ENCODE results near the gene HGF. TPM values are rescaled to one million over a fixed set of nuclear protein-coding genes. Genes with fewer than 3 reads are reported as not detected.

HGF gene
- total and polyA plus RNA-seq, 2 donors (not counting 1 experiment from before 2014, with no cell fraction given): 0.25 TPM; not detected in 1

DNA sequence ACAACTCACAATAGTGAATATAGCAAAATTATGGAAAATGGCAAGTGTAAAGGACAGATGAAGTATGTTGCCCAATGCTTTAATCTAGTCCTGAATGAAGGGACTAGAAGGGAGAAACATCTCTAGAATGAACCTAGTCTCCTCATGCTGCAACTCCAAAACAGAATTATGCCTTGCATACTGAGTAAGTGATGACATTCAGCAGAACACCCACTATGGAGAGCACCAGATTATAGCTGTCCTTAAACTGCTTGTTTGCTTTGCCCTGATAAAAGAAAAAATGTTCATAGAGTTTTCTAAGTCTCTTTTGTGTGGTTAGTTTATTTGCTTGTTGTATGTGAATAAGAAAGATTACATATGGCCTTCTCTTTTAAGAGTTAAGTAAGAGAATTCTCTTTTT lies 7.8 kb upstream of the HGF start:
- no peak overlapping the region for H2AFZ ChIP-seq (ENCODE audit: insufficient read depth, low read depth, low read length, poor library complexity, severe bottlenecking)
- intact Hi-C loops (cut with micrococcal nuclease): no loop called here
- Mint-ChIP-seq H3K27me3 (no peaks in the 10 kb centered on the region), H3K4me1 (no peaks in the 10 kb centered on the region), H3K4me3 (no peak overlapping the region), H3K9me3 (ENCODE audit: insufficient read depth) (no peaks in the 10 kb centered on the region), H3K27ac (no peak overlapping the region)
- H3K36me3 ChIP-seq (replicated peaks in 1 of 2; ENCODE audit: control extremely low read depth in 1 of 2, control insufficient read depth in 1 of 2, extremely low read depth in 1 of 2, insufficient read depth in 2 of 2, low read length in 1 of 2): no peaks in the 10 kb centered on the region
- H3K4me2 ChIP-seq (replicated peaks; ENCODE audit: low read depth, low read length, poor library complexity, severe bottlenecking): no peak overlapping the region
- DNase-seq (no peak), ATAC-seq (ENCODE audit: low read depth) (no peak)
- H3K27me3 ChIP-seq (replicated peaks in 1 of 4; ENCODE audit: control extremely low read depth in 1 of 4, control insufficient read depth in 3 of 4, insufficient read depth in 4 of 4, low read length in 3 of 4): no peaks in the 10 kb centered on the region
- ChIA-PET CTCF (no interaction called here), POLR2A (no interaction called here)
- no peaks in the 10 kb centered on the region for H3K9me3 ChIP-seq (ENCODE audit: control extremely low read depth in 1 of 3, control insufficient read depth in 2 of 3, insufficient read depth in 1 of 3, low read length in 2 of 3)
- no peak overlapping the region for H3K4me3 ChIP-seq (ENCODE audit: control extremely low read depth in 1 of 5, extremely low read depth in 1 of 5, insufficient read depth in 1 of 5, low read depth in 2 of 5, low read length in 4 of 5)
- no peak for TF ChIP-seq CTCF (IDR thresholded peaks at IDR 0.05)
- TF ChIP-seq EZH2 (IDR thresholded peaks at IDR 0.05; ENCODE audit: borderline replicate concordance, insufficient read depth, low read depth, low read length, poor library complexity, severe bottlenecking): no peak
- no peak overlapping the region for H3K9ac ChIP-seq (ENCODE audit: low read length)
- H3K27ac ChIP-seq (ENCODE audit: low read length in 2 of 2): no peak overlapping the region
- no peaks in the 10 kb centered on the region for H3K4me1 ChIP-seq (ENCODE audit: control insufficient read depth in 2 of 2, insufficient read depth in 2 of 2, low read length in 2 of 2)
- H4K20me1 ChIP-seq (ENCODE audit: control insufficient read depth, insufficient read depth, low read length, poor library complexity, severe bottlenecking): no peaks in the 10 kb centered on the region
- no peaks in the 10 kb centered on the region for H3K79me2 ChIP-seq (ENCODE audit: control insufficient read depth, insufficient read depth, low read length)

GRCh38 chr7:81776948-81777630 lies 7.2 kb upstream of the HGF start:
- H2AFZ ChIP-seq (ENCODE audit: insufficient read depth, low read depth, low read length, poor library complexity, severe bottlenecking): no peak overlapping the region
- intact Hi-C loops (cut with micrococcal nuclease): no loop called here
- H3K9me3 Mint-ChIP-seq (ENCODE audit: insufficient read depth): no peaks in the 10 kb centered on the region
- no peak overlapping the region for H3K27ac Mint-ChIP-seq
- no peaks in the 10 kb centered on the region for H3K27me3 Mint-ChIP-seq
- H3K27ac ChIP-seq (ENCODE audit: low read length in 2 of 2): no peak overlapping the region
- ATAC-seq (ENCODE audit: low read depth) (no peak), DNase-seq (no peak)
- H3K4me1 Mint-ChIP-seq: no peaks in the 10 kb centered on the region
- H3K4me3 Mint-ChIP-seq: no peak overlapping the region
- no peak for TF ChIP-seq EZH2 (IDR thresholded peaks at IDR 0.05; ENCODE audit: borderline replicate concordance, insufficient read depth, low read depth, low read length, poor library complexity, severe bottlenecking)
- no peaks in the 10 kb centered on the region for H3K36me3 ChIP-seq (replicated peaks in 1 of 2; ENCODE audit: control extremely low read depth in 1 of 2, control insufficient read depth in 1 of 2, extremely low read depth in 1 of 2, insufficient read depth in 2 of 2, low read length in 1 of 2)
- no CpG with 5 or more reads among the region's 5 CpGs for WGBS (ENCODE audit: insufficient coverage)
- no peak overlapping the region for H3K4me2 ChIP-seq (replicated peaks; ENCODE audit: low read depth, low read length, poor library complexity, severe bottlenecking)
- H3K9me3 ChIP-seq (ENCODE audit: control extremely low read depth in 1 of 3, control insufficient read depth in 2 of 3, insufficient read depth in 1 of 3, low read length in 2 of 3): no peaks in the 10 kb centered on the region
- H3K9ac ChIP-seq (ENCODE audit: low read length): no peak overlapping the region
- H4K20me1 ChIP-seq (ENCODE audit: control insufficient read depth, insufficient read depth, low read length, poor library complexity, severe bottlenecking): no peaks in the 10 kb centered on the region
- H3K79me2 ChIP-seq (ENCODE audit: control insufficient read depth, insufficient read depth, low read length): no peaks in the 10 kb centered on the region
- no peaks in the 10 kb centered on the region for H3K27me3 ChIP-seq (replicated peaks in 1 of 4; ENCODE audit: control extremely low read depth in 1 of 4, control insufficient read depth in 3 of 4, insufficient read depth in 4 of 4, low read length in 3 of 4)
- H3K4me1 ChIP-seq (ENCODE audit: control insufficient read depth in 2 of 2, insufficient read depth in 2 of 2, low read length in 2 of 2): no peaks in the 10 kb centered on the region
- ChIA-PET CTCF (no interaction called here), POLR2A (no interaction called here)
- no peak overlapping the region for H3K4me3 ChIP-seq (ENCODE audit: control extremely low read depth in 1 of 5, extremely low read depth in 1 of 5, insufficient read depth in 1 of 5, low read depth in 2 of 5, low read length in 4 of 5)

Measured in B cell (primary cell).